Measurements from ENCODE around the gene HOXC12. TPM values are rescaled to one million over a fixed set of nuclear protein-coding genes. Genes with fewer than 3 reads are reported as not detected.
A peak's percentile ranks its signal among the peaks of the same experiment; 100 is the strongest.

HOXC12 gene
- total RNA-seq, 1 experiment from 2014 or later, result not detected

DNA sequence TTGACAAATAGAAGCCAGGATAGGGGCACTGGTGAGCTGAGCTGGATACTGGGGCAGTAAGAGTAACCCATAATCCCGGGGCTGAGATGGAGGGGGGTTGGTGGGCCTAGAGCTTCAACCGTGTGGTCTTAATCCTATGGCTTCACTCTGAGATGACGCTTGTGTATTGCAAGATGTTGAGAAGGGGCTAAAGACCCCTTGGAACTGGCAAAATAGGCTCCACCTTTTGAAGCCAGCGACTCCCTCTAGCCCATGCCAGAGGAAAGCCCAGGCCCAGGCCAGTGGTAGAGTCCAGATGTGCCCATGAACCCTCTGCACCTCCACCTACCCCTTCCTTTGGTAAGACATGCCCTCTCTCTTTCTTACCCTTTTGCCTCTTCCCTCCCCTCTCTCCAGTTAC lies 4.6 kb downstream of the HOXC12 start:
- no peaks in the 10 kb centered on the region for H3K9me3 ChIP-seq (replicated peaks)
- H3K27me3 ChIP-seq, result no peaks in the 10 kb centered on the region
- H3K4me1 ChIP-seq, result no peaks in the 10 kb centered on the region
- DNase-seq, result no peak
- no peak overlapping the region for H3K27ac ChIP-seq
- H3K36me3 ChIP-seq, result no peaks in the 10 kb centered on the region
- no peak overlapping the region for H3K4me3 ChIP-seq

DNA sequence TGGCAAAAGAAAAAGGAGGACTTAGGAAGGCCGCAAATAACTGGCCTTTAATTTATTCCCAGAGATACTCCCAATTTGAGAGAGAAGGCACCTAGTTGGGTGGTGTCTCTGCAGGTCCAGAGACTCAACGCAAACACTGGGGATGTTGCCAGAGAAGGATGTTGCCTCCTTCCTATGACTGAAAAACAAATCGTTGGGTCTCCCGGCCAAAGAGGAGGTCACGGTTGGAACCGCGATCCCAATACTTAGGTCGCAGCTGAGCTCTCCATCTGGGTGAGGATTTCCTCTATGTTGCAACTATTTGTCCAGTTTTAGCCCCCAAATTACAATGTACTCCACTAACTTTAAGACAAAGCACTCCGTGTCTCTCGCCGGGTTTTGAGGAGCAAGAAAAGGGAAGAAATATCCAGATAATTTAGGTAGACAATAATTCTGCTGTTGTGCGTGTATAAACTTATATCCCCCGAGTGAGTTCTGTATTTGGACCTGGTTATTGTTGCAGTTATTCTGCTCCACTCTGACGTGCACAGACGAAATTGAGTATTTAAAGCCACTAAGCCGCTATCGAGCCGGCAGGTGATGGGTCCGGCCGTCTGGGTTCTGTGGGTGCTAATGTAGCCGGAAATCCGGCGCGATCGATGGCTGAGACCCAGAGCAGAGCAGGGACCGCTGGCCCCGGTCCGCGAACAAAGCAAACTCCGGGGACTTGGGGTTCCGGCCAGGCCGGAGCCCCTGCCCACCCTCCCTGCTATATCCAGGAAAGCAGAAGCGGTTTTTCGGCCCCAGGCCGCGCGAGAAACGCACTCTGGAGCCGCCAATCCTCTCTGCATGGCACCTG lies 5.7 kb downstream of the HOXC12 start:
- no peak for DNase-seq
- Histone ChIP-seq H3K27ac (no peak overlapping the region), H3K4me1 (no peaks in the 10 kb centered on the region), H3K27me3 (no peaks in the 10 kb centered on the region), H3K9me3 (replicated peaks) (no peaks in the 10 kb centered on the region), H3K4me3 (no peak overlapping the region), H3K36me3 (no peaks in the 10 kb centered on the region)

DNA sequence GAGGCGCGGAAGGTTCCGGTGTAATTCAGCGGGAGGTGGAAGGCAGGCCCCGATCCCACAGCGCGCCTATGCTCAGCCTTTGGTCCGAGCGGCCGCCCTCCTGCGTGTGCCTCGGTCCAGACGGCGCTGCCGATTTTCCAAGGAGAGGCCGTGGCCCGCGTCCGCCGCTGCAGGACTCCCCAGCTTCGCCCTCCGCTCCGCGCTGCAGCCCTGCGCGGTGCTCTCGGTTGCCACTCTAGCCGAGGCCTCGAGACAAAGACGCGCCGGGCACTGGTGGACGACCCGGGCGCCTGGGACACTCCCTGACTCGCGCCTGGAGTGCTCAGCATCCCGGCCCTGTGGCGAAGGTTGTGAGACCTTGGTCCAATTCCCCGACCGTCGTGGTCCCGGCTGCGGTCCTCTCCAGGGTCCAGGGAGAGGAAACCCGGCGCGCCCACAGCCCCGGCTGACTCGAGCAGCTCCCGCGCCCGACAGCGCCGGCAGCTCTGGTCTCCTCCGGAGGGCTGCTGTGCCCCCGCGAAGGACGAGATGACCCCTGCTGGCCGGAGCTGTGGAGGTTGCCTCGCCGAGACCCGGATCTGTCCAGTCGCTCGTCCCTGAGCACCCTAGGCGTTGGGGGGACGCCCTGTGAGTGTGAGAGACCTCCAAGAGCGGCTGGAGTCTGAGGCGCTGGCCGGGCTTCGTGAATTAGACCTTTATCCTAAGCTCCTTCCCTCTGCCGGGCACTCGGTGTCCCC lies 6.5 kb downstream of the HOXC12 start:
- Histone ChIP-seq H3K27ac (no peak overlapping the region), H3K36me3 (no peaks in the 10 kb centered on the region), H3K4me3 (no peak overlapping the region), H3K27me3 (no peaks in the 10 kb centered on the region), H3K4me1 (no peaks in the 10 kb centered on the region), H3K9me3 (replicated peaks) (no peaks in the 10 kb centered on the region)
- no peak for DNase-seq

DNA sequence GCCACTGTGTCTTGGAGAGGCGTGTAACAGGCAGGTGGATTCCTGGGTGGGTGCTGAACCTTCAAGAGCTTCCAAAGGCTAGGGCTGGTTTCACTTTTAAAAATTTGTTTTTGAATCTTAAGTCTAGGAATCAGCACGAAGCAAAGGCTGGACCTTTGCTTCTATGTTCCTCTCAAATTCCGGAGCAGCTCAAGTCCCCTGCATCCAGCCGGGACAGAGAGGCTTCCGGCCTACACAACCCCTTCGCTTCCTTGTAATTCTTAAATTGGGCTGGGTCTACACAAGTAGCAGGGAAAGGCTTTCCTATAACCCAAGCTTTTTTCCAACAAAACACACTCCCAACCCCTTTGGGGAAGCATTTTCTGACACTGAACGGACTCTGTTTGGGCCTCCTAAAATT lies 8.3 kb downstream of the HOXC12 start:
- Histone ChIP-seq H3K27ac (no peak overlapping the region), H3K27me3 (no peaks in the 10 kb centered on the region), H3K9me3 (replicated peaks) (no peaks in the 10 kb centered on the region), H3K36me3 (no peaks in the 10 kb centered on the region), H3K4me1 (no peaks in the 10 kb centered on the region), H3K4me3 (no peak overlapping the region)
- no peak for DNase-seq

DNA sequence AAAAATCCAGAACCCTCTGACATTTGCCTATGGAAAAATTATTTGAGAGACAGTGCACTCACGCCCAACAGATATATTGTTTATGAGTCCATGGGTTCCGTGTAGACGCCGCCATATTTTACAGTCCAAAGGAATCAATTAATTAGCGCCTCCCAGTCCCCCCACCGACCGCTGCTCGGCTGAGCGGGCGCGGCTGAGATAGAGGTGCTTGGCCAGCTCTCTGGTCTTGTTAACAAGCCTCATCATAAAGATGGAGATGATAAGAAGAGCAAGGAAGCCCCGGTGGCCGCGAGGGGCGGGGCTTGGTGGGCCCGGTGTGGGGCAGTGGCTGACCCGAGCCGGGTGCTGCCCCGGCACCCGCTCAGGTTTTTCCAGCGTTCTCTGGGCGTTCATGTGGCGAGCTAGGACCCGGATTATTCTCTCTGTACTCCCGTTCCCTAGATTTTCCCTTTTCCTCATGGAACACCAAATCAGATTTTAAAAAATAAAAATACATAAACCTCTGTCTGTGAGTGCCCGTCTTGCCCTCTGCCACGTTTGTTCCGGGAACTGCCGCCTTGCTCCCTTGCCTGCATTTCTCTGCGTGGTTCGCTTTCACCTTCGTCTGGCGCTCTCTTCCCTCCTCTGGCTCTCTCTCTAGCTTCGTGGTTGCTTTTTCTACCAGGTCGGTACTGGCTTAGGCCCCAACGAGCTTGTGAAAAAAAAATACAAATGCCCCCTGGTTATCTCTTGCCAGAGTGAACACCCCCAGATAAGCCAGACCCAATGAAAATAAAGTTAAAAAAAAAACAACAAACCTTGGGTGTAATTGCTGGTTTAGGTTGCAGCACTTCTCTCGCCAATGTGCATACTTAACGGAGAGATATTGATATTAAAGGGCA lies 9.0 kb downstream of the HOXC12 start:
- H3K27me3 ChIP-seq, result 0 out of 2 replicates have a peak, but pooled peaks cover 3% of the 10 kb centered on the region
- no peak overlapping the region for H3K4me3 ChIP-seq
- no peaks in the 10 kb centered on the region for H3K36me3 ChIP-seq
- H3K9me3 ChIP-seq (replicated peaks), result no peaks in the 10 kb centered on the region
- no peak overlapping the region for H3K27ac ChIP-seq
- DNase-seq, result no peak
- H3K4me1 ChIP-seq, result no peaks in the 10 kb centered on the region

DNA sequence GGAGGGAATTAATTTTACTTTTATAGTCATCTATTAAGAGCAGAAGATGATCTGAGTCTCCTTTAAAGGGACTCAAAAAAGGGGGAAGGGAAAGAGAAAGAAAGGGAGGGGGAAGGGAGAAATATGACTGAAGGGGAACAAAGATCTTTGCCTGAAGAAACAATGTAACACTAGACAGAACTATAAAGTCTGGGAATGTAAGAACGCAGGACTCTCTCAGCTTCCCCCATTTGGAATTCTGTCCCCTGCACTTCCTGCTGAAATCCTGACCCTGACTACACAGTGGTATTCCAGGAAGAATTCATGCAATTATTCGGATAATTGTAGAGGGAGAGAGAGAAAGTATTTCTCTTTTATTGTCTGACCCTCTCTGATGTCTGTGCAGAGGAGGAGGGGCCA lies 9.6 kb downstream of the HOXC12 start:
- DNase-seq, result no peak
- H3K4me3 ChIP-seq, result no peak overlapping the region
- H3K27me3 ChIP-seq, result 0 out of 2 replicates have a peak, but pooled peaks cover 3% of the 10 kb centered on the region
- H3K27ac ChIP-seq, result no peak overlapping the region
- no peaks in the 10 kb centered on the region for H3K9me3 ChIP-seq (replicated peaks)
- H3K36me3 ChIP-seq, result no peaks in the 10 kb centered on the region
- no peaks in the 10 kb centered on the region for H3K4me1 ChIP-seq

DNA sequence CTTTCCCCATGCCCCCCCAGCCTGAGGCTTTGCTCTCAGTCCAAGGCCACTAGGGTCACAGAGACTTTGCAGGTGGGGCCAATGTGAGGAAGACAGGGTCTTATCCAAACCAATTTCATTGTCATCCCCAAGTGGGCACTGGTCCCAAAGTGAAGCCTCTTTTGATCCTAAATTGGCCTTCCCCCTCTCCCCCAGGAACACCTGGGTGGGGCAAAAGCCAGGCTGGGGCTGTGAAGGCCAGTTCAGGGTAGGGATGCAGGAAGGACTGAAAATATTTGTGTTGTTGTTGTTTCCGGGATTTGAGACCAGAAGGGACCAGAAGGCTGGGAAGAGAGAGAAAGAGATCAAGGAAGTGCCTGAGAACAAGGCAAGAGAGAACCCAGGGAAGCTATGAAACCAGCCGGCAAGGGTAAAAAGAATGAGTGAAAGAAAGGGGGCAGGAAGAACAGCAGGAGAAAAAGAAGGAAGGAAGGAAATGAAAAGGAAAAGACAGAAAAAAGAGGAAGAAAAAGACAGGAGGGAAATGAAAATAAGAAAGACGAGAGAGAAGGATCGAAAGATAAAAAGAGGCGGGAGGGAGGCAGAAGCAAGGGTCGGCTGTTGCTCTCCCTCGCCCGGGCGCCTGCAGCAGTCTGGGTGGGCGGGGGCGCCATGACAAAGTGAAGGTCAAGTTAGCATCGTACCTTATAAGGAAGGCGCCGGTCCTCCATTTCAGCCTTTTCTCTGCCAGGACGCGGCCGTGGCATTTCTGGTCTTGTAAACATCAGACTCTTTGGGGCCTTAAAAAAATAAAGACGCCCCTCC lies 10.8 kb downstream of the HOXC12 start:
- no peaks in the 10 kb centered on the region for H3K4me1 ChIP-seq
- no peaks in the 10 kb centered on the region for H3K36me3 ChIP-seq
- H3K27me3 ChIP-seq, result peaks cover 3% of the 10 kb centered on the region; the same call in 1 of the 2 replicates
- H3K9me3 ChIP-seq (replicated peaks), result no peaks in the 10 kb centered on the region
- no peak overlapping the region for H3K27ac ChIP-seq
- no peak for DNase-seq
- H3K4me3 ChIP-seq, result no peak overlapping the region

DNA sequence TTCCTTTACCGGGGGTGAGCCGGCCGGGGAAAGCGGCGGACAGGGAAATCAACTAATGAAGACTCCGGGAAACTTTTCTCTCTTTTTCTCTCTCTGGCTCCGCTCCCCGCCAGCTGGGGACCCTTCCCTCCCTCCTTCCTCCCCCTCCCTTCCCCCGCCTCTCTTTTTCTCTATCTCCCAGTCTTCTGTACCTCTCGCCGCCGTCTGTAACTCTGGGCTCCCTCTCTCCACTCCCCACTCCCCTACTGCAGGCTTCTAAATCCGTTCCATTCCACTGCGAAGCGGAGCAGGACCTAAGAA lies 11.3 kb downstream of the HOXC12 start:
- DNase-seq, result no peak
- Histone ChIP-seq H3K4me1 (no peaks in the 10 kb centered on the region), H3K9me3 (replicated peaks) (no peaks in the 10 kb centered on the region), H3K4me3 (no peak overlapping the region), H3K27me3 (peaks cover 3% of the 10 kb centered on the region; the same call in 1 of the 2 replicates), H3K27ac (no peak overlapping the region), H3K36me3 (no peaks in the 10 kb centered on the region)

DNA sequence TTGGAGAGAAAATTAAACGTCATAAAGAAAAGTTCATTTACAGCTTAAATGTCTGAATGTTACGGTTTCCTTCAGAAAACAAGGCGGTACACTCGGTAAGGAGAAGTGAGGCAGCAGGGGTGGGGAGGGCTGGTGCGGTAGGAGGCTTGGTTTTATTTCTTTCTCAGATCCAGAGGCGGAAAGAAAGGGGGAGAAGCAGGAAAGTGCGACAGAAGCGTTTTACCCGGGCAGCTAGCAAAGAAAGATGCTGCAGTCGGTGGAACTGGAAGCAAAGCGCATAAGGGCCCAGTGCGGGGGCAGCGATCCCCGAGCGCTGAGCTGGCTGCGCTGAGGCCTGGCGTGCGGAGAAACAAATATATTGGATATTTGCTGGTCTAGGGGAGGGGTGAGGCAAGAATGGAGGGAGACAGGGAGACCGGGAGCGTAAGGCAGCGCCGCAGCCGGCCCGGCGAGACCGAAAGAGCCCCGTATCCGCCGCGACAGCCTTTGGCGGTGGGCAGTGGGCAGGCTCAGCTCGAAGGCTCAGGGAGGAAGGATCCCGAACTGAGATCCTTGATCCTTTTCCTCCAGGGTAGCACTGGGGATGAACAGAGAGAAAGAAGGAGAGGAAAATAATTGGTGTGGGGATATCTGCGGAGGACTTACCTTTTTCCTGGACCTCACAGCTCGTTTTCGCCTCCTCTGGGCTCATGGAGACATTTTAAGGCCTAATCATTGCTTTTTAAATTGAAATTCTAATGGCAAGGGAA lies 11.9 kb downstream of the HOXC12 start:
- no peaks in the 10 kb centered on the region for H3K4me1 ChIP-seq

DNA sequence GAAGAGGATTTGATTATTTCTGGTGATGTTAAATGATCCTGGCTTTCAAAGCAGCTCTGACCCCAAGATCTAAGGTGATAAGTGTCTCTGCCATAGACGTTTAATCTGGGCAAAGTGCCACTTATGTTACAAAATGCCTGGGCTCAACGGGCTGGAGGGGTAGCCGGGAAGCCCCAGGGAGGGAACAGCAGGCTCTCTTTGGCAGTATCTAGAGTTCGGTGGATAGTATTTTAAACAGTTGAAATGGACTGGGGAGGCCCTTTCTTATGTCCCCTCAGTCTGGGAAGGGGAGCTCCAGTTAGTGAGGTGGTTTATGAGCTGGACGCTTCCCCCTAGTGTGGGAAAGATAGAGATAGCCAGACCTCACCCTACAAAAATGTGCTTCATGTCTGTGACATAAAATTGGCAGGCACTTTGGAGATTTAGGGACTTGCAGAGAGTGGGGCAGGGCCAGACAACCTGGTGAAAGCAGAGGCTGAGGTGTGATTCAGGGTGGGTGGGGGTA lies 12.8 kb downstream of the HOXC12 start:
- H3K36me3 ChIP-seq, result no peaks in the 10 kb centered on the region
- DNase-seq, result no peak
- no peak overlapping the region for H3K27ac ChIP-seq
- peaks cover 3% of the 10 kb centered on the region; the same call in 1 of the 2 replicates for H3K27me3 ChIP-seq
- no peaks in the 10 kb centered on the region for H3K9me3 ChIP-seq (replicated peaks)
- no peaks in the 10 kb centered on the region for H3K4me1 ChIP-seq
- no peak overlapping the region for H3K4me3 ChIP-seq

More for the DNA sequence above, 11.9 kb downstream of the HOXC12 start:
- Histone ChIP-seq H3K27ac (no peak overlapping the region), H3K9me3 (replicated peaks) (no peaks in the 10 kb centered on the region), H3K4me3 (no peak overlapping the region), H3K27me3 (peaks cover 3% of the 10 kb centered on the region; the same call in 1 of the 2 replicates), H3K36me3 (no peaks in the 10 kb centered on the region)
- no peak for DNase-seq

DNA sequence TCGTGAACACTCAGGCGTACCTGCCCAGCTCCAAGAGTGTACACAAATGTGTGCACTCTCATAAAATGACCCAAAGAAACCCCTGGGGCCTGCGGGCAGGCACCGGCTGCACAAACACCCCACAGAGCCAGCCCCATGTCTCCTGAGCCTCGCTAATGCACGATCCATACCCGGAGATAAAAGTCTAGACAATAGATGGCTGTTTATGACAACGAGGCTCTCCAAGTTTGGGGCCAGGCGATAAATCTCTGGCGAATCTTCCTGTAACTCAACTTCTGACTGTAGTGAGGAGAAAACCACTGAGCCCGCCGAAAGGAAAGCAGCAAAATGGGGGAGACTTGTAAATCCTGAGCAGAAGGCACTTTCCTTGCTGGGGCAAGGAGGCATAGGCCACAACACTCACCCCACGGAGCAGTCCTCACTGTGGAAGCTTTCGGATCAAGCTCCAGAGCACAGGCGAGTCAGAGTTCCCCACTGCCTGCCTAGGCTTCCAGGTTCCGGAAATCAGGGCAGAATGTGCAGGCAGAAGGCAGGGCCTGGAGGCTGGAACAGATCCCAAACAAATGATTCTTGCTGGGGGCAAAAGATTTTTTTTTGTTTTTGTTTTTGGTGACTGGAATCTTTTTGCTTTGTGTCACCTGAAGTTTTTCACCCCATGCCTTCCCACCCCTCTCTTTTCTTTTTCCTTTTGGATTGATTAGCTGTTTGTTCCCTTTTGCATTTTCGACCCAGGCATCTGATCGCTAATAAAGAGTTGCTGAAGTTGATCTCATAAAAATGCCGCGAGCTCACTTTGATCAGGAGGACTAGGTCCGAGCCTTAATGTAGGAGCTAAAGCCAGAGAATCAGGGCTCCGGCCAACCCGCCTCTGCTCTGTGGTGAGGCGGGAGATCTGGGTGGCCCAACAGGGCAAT lies 13.8 kb downstream of the HOXC12 start:
- H3K9me3 ChIP-seq (replicated peaks), result no peaks in the 10 kb centered on the region
- no peaks in the 10 kb centered on the region for H3K4me1 ChIP-seq
- DNase-seq, result no peak
- H3K4me3 ChIP-seq, result no peak overlapping the region
- no peaks in the 10 kb centered on the region for H3K36me3 ChIP-seq
- H3K27ac ChIP-seq, result no peak overlapping the region
- peaks cover 3% of the 10 kb centered on the region; the same call in 1 of the 2 replicates for H3K27me3 ChIP-seq

DNA sequence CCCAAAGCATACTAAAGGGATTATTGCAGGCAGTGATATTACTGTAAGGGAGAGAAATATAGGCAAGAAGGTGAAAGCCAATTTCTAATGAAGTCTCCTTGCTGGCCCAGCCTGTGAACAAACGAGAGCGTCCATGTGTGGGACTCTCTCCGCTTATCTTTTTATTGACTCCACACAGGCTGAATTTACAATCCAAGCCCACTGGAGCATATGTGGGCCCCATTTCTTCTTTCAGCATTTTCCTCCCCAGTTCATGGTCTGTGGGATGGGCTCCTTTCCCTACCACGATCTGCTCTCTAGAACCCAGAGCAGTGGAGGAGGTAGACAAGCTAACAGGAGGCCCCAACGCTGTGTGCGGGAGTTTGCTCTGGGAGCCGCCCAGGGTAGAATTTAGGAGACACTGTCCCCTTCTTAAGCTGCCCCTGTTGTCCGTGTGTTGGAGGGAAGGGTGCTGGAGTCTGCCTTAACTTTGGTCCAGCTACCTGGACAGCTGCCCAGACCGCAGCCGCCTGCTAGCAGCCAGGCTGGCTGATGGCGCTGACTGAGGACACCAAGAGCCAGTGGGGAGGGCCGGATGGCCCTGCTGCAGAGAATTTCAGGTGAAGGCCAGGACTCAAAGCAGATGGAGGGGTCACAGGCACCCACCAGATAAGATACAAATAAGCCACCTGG lies 15.0 kb downstream of the HOXC12 start:
- no peak overlapping the region for H3K27ac ChIP-seq
- H3K27me3 ChIP-seq, result peaks cover 3% of the 10 kb centered on the region; the same call in 1 of the 2 replicates
- peak in 1 of 2 experiments; percentile 23 for DNase-seq
- H3K36me3 ChIP-seq, result no peaks in the 10 kb centered on the region
- H3K4me3 ChIP-seq, result no peak overlapping the region
- no peaks in the 10 kb centered on the region for H3K4me1 ChIP-seq
- no peaks in the 10 kb centered on the region for H3K9me3 ChIP-seq (replicated peaks)

All from SJCRH30 (cell line).